Brain pericyte (primary cell): ENCODE measurements around the gene PCP4L1.
"Not testable (repeated sequence)": the region's sequence is repeated elsewhere in the genome, so short reads cannot be mapped to it uniquely, and the experiment has no call there.

Source experiments
- DNase-seq: peaks from one replicate; pipeline ENCODE4 v3.0.0-alpha.2; 2012; ENCODE audit warnings: low read depth, low spot score

Gene PCP4L1

GRCh38 chr1:161228032-161228431 is 30.5 kb upstream of the PCP4L1 start:
- no peak for DNase-seq

- no peak for DNase-seq
These were observed 28.6 kb upstream of the PCP4L1 start for GRCh38 chr1:161229896-161230295.

GRCh38 chr1:161230762-161231161 is 27.8 kb upstream of the PCP4L1 start:
- no peak for DNase-seq

DNA sequence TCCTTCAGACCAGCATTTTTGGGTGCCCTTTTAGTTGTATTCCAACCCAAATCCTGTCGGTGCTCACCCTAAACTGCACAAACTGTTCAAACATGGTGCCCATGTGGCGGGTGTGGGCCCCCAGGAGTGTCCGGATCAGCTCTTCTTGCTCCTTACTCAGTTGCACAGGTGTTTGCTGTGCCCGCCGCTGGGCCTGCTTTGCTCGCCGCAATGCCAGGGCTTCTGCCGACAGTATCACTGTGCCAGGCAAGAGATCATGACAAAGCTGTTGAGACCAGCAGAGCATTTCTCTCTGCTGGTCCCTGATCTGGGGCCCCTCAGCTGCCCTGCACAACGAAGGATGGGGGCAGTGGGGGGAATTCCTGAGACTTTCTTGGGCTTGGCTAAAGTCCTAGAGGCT is 25.4 kb upstream of the PCP4L1 start:
- DNase-seq = no peak

- no peak for DNase-seq
These were observed 22.4 kb upstream of the PCP4L1 start for GRCh38 chr1:161235957-161236775.

- no peak for DNase-seq
These were observed 20.5 kb upstream of the PCP4L1 start, which contains the start of gene NR1I3 for GRCh38 chr1:161238039-161238473. Gene NR1I3, minus strand, starts transcription at chr1:161238203. Its CDS starts 1,638 bp downstream, at chr1:161236565.

- no peak for DNase-seq
These were observed 16.9 kb upstream of the PCP4L1 start for GRCh38 chr1:161241682-161242081.

GRCh38 chr1:161242313-161242712 is 16.2 kb upstream of the PCP4L1 start:
- DNase-seq = no peak

- DNase-seq = no peak
These were observed 13.7 kb upstream of the PCP4L1 start for GRCh38 chr1:161244888-161245287.

DNA sequence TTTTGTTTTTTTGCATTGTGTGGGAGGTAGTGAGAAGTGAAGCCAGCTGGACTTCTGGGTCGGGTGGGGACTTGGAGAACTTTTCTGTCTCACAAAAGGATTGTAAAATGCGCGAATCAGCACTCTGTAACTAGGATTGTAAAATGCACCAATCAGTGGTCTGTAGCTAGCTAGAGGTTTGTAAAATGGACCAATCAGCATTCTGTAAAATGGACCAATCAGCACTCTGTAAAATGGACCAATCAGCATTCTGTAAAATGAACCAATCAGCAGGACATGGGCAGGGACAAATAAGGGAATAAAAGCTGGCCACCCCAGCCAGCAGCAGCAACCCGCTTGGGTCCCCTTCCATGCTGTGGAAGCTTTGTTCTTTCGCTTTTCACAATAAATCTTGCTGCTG is 8.4 kb upstream of the PCP4L1 start:
- DNase-seq = not testable (repeated sequence)

DNA sequence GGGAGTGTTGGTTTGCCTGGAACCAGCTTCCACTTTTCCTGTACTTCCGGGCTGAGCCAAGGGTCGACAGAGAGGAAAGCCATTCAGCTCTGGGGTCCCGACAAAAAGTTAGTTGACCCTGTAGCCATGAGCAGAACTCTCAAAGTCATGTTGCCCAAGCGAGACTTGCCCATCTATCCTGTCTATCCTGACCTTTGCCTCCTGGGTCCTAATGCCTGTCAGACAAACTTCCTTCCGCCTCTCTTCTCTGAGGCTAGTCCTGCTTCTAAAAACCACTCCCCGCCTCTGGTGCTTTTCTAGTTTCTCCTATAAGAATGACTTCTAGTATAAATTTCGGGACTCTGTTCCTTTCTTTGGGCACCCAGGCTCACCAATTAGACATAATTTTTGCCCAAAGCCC is 7.7 kb upstream of the PCP4L1 start:
- DNase-seq = no peak

- no peak for DNase-seq
These were observed 7.0 kb upstream of the PCP4L1 start for GRCh38 chr1:161251579-161251978.

- DNase-seq = not testable (repeated sequence)
These were observed 3.2 kb upstream of the PCP4L1 start for GRCh38 chr1:161255302-161255701.

- DNase-seq = not testable (repeated sequence)
These were observed 2.5 kb upstream of the PCP4L1 start for GRCh38 chr1:161255955-161256520.

GRCh38 chr1:161257109-161257508 is 1.4 kb upstream of the PCP4L1 start:
- DNase-seq = not testable (repeated sequence)

GRCh38 chr1:161259345-161259702 is 779 bp downstream of the PCP4L1 start:
- no peak for DNase-seq

GRCh38 chr1:161259765-161260164 is 1.2 kb downstream of the PCP4L1 start:
- no peak for DNase-seq

- DNase-seq = no peak
These were observed 2.1 kb downstream of the PCP4L1 start for GRCh38 chr1:161260376-161261260.

DNA sequence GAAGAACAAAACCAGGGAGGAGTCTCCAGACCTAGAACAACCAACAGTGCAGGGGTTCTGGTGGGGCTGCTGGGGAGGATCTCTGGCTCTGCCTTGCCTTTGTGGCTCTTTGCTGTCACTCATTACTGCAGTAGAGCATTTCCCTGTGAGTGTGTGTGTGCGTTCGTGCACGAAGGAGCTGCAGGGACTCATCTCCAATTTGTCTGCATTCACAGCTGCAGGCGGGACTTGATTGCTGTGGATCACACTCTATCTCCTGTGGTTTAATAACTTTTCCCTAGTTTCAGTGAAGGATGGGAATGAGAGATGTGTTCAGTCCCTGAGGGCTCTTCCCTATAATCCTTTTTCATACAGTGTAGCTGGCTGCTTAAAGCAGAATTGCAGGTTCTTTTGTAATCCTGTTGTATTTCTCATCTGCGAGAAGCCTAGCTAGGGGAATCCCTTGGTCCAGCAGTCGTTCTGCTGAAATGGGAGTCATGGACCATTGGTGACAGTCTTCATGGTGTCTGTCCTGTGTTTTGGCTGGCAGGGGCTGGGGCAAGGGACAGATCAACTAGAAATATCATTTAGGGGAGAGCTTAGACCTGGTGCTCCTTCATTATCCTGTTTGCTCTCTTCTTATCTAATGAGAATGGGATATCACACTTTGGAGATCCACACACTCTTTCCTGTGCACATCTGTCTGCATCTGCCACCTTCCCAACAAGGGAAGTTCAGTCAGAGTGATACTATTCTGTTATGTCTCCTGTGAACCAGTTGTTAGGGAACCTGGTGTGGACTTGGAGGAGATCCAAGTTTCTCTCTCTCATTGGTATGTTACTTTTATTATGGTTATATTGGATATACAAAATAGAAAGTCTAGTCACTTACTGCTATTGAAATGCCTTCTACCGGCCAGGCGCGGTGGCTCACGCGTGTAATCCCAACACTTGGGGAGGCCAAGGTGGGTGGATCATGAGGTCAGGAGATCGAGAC is 3.0 kb downstream of the PCP4L1 start:
- DNase-seq = no peak

GRCh38 chr1:161265305-161265704 is 6.8 kb downstream of the PCP4L1 start:
- DNase-seq = no peak

- no peak for DNase-seq
These were observed 7.7 kb downstream of the PCP4L1 start for GRCh38 chr1:161266202-161266601.
